ENCODE measurements around the gene PLEKHG7. TPM values are rescaled to one million over a fixed set of nuclear protein-coding genes. Genes with fewer than 3 reads are reported as not detected.
A peak's percentile ranks its signal among the peaks of the same experiment; 100 is the strongest.
"Not testable (repeated sequence)": the region's sequence is repeated elsewhere in the genome, so short reads cannot be mapped to it uniquely, and the experiment has no call there.

PLEKHG7 gene
- total RNA-seq, 1 experiment from 2014 or later: not detected

GRCh38 chr12:92749691-92750090 is 46.9 kb downstream of the PLEKHG7 start:
- DNase-seq; H3K27ac ChIP-seq; H3K9me3 ChIP-seq (replicated peaks); H3K36me3 ChIP-seq; H3K27me3 ChIP-seq; H3K4me1 ChIP-seq; H3K4me3 ChIP-seq: not testable (repeated sequence)

GRCh38 chr12:92753976-92754885 is 51.4 kb downstream of the PLEKHG7 start:
- Histone ChIP-seq H3K27me3 (no peaks in the 10 kb centered on the region), H3K4me3 (no peak overlapping the region), H3K4me1 (peaks cover 8% of the 10 kb centered on the region; the same call in 1 of the 2 replicates), H3K36me3 (no peaks in the 10 kb centered on the region), H3K9me3 (replicated peaks) (no peaks in the 10 kb centered on the region), H3K27ac (no peak overlapping the region)
- DNase-seq: peak in 1 of 2 experiments; percentile 47

GRCh38 chr12:92756898-92757596 is 54.3 kb downstream of the PLEKHG7 start:
- no peak for DNase-seq
- Histone ChIP-seq H3K4me1 (peaks cover 14% of the 10 kb centered on the region; the same call in 1 of the 2 replicates), H3K27me3 (no peaks in the 10 kb centered on the region), H3K27ac (no peak overlapping the region), H3K36me3 (no peaks in the 10 kb centered on the region), H3K9me3 (replicated peaks) (no peaks in the 10 kb centered on the region), H3K4me3 (no peak overlapping the region)

- no peaks in the 10 kb centered on the region for H3K36me3 ChIP-seq
- no peak overlapping the region for H3K4me3 ChIP-seq
- H3K27me3 ChIP-seq: no peaks in the 10 kb centered on the region
- H3K4me1 ChIP-seq: peaks cover 14% of the 10 kb centered on the region; the same call in 1 of the 2 replicates
- DNase-seq: no peak
- no peak overlapping the region for H3K27ac ChIP-seq
- no peaks in the 10 kb centered on the region for H3K9me3 ChIP-seq (replicated peaks)
Observed at GRCh38 chr12:92757597-92758121, 54.9 kb downstream of the PLEKHG7 start.

- Histone ChIP-seq H3K4me1 (peaks cover 10% of the 10 kb centered on the region; the same call in 1 of the 2 replicates), H3K36me3 (no peaks in the 10 kb centered on the region), H3K4me3 (no peak overlapping the region), H3K27ac (no peak overlapping the region), H3K27me3 (no peaks in the 10 kb centered on the region), H3K9me3 (replicated peaks) (no peaks in the 10 kb centered on the region)
- DNase-seq: peak; percentile 41 to 60
Observed at GRCh38 chr12:92759634-92760268, 57.0 kb downstream of the PLEKHG7 start.

- Histone ChIP-seq H3K4me3 (no peak overlapping the region), H3K27ac (no peak overlapping the region), H3K36me3 (no peaks in the 10 kb centered on the region), H3K4me1 (peaks cover 6% of the 10 kb centered on the region; the same call in 1 of the 2 replicates), H3K27me3 (no peaks in the 10 kb centered on the region), H3K9me3 (replicated peaks) (no peaks in the 10 kb centered on the region)
- no peak for DNase-seq
Observed at GRCh38 chr12:92762773-92763172, 60.0 kb downstream of the PLEKHG7 start.

- no peak overlapping the region for H3K4me3 ChIP-seq
- no peaks in the 10 kb centered on the region for H3K9me3 ChIP-seq (replicated peaks)
- H3K27ac ChIP-seq: no peak overlapping the region
- no peaks in the 10 kb centered on the region for H3K27me3 ChIP-seq
- H3K36me3 ChIP-seq: no peaks in the 10 kb centered on the region
- no peak for DNase-seq
- H3K4me1 ChIP-seq: no peaks in the 10 kb centered on the region; the same call in 1 of the 2 replicates
Observed at GRCh38 chr12:92764831-92765230, 62.0 kb downstream of the PLEKHG7 start.

GRCh38 chr12:92765871-92766270 is 63.1 kb downstream of the PLEKHG7 start:
- no peak for DNase-seq
- no peaks in the 10 kb centered on the region for H3K9me3 ChIP-seq (replicated peaks)
- H3K27ac ChIP-seq: no peak overlapping the region
- H3K27me3 ChIP-seq: no peaks in the 10 kb centered on the region
- no peak overlapping the region for H3K4me3 ChIP-seq
- no peaks in the 10 kb centered on the region; the same call in 1 of the 2 replicates for H3K4me1 ChIP-seq
- no peaks in the 10 kb centered on the region for H3K36me3 ChIP-seq

GRCh38 chr12:92769124-92769901 is 66.5 kb downstream of the PLEKHG7 start:
- no peaks in the 10 kb centered on the region; the same call in 1 of the 2 replicates for H3K4me1 ChIP-seq
- no peaks in the 10 kb centered on the region for H3K27me3 ChIP-seq
- peak in 1 of 2 experiments; percentile 11 for DNase-seq
- no peaks in the 10 kb centered on the region for H3K9me3 ChIP-seq (replicated peaks)
- H3K36me3 ChIP-seq: no peaks in the 10 kb centered on the region
- H3K4me3 ChIP-seq: no peak overlapping the region
- H3K27ac ChIP-seq: no peak overlapping the region

GRCh38 chr12:92771001-92771400 is 68.2 kb downstream of the PLEKHG7 start:
- Histone ChIP-seq H3K27me3 (no peaks in the 10 kb centered on the region), H3K9me3 (replicated peaks) (no peaks in the 10 kb centered on the region), H3K4me3 (no peak overlapping the region), H3K36me3 (0 out of 2 replicates have a peak, but pooled peaks cover 5% of the 10 kb centered on the region), H3K27ac (no peak overlapping the region), H3K4me1 (no peaks in the 10 kb centered on the region; the same call in 1 of the 2 replicates)
- DNase-seq: no peak

GRCh38 chr12:92775416-92775815 is 72.6 kb downstream of the PLEKHG7 start:
- H3K4me3 ChIP-seq: no peak overlapping the region
- no peak for DNase-seq
- H3K4me1 ChIP-seq: no peaks in the 10 kb centered on the region
- H3K9me3 ChIP-seq (replicated peaks): no peaks in the 10 kb centered on the region
- no peak overlapping the region for H3K27ac ChIP-seq
- no peaks in the 10 kb centered on the region for H3K27me3 ChIP-seq
- H3K36me3 ChIP-seq: peaks cover 9% of the 10 kb centered on the region; the same call in 1 of the 2 replicates

GRCh38 chr12:92778525-92778924 is 75.7 kb downstream of the PLEKHG7 start:
- no peak for DNase-seq
- no peak overlapping the region for H3K27ac ChIP-seq
- H3K4me1 ChIP-seq: no peaks in the 10 kb centered on the region
- no peaks in the 10 kb centered on the region for H3K27me3 ChIP-seq
- no peaks in the 10 kb centered on the region for H3K9me3 ChIP-seq (replicated peaks)
- peaks cover 9% of the 10 kb centered on the region; the same call in 1 of the 2 replicates for H3K36me3 ChIP-seq
- no peak overlapping the region for H3K4me3 ChIP-seq

- DNase-seq: no peak
- peaks cover 9% of the 10 kb centered on the region; the same call in 1 of the 2 replicates for H3K36me3 ChIP-seq
- H3K4me1 ChIP-seq: no peaks in the 10 kb centered on the region
- no peaks in the 10 kb centered on the region for H3K9me3 ChIP-seq (replicated peaks)
- H3K27ac ChIP-seq: no peak overlapping the region
- no peak overlapping the region for H3K4me3 ChIP-seq
- no peaks in the 10 kb centered on the region for H3K27me3 ChIP-seq
Observed at GRCh38 chr12:92779902-92780301, 77.1 kb downstream of the PLEKHG7 start.

- no peaks in the 10 kb centered on the region for H3K27me3 ChIP-seq
- DNase-seq: no peak
- H3K4me1 ChIP-seq: no peaks in the 10 kb centered on the region
- no peaks in the 10 kb centered on the region for H3K9me3 ChIP-seq (replicated peaks)
- no peaks in the 10 kb centered on the region for H3K36me3 ChIP-seq
- no peak overlapping the region for H3K27ac ChIP-seq
- no peak overlapping the region for H3K4me3 ChIP-seq
Observed at GRCh38 chr12:92784356-92784755, 81.6 kb downstream of the PLEKHG7 start.

Data from SJCRH30 (cell line).